Activated B cell treated with CpG ODN at 0.5 μM for 24 hours (primary cell): Measurements from ENCODE around the gene DMKN. TPM values are rescaled to one million over a fixed set of nuclear protein-coding genes. Genes with fewer than 3 reads are reported as not detected.

ENCODE experiments used
- ATAC-seq: fragments of 200-7000 bp; cut with Tn5 transposase; one replicate; pipeline ENCODE4 v1.10.0; 2021; ENCODE audit warnings: low read depth, mild to moderate bottlenecking, moderate library complexity
- CTCF ChIA-PET: fragments of 350-600 bp; sonication (Branson Sonifier 250); formaldehyde crosslinking; loops from one replicate; lab custom pipeline; 2021; ENCODE audit warnings: antibody characterized with exemption; lab: Charles Lee
- POLR2A ChIA-PET: fragments of 350-600 bp; sonication (Branson Sonifier 250); formaldehyde crosslinking; loops from one replicate; lab custom pipeline; 2021; ENCODE audit warnings: antibody characterized with exemption; lab: Charles Lee
- DNase-seq: peaks from one replicate; pipeline ENCODE4 v3.0.0; 2022
- H3K27ac Mint-ChIP-seq: one replicate; pipeline ENCODE4 v1.8.0; 2020; ENCODE audit warnings: mixed read lengths
- H3K27me3 Mint-ChIP-seq: one replicate; pipeline ENCODE4 v1.8.0; 2021; ENCODE audit warnings: mixed read lengths
- H3K36me3 Mint-ChIP-seq: one replicate; pipeline ENCODE4 v1.8.0; 2021; ENCODE audit warnings: low read depth, mixed read lengths
- H3K4me1 Mint-ChIP-seq: one replicate; pipeline ENCODE4 v1.8.0; 2021; ENCODE audit warnings: mixed read lengths
- H3K4me3 Mint-ChIP-seq: one replicate; pipeline ENCODE4 v1.8.0; 2020; ENCODE audit warnings: mild to moderate bottlenecking, mixed read lengths
- H3K9me3 Mint-ChIP-seq: one replicate; pipeline ENCODE4 v1.8.0; 2020; ENCODE audit warnings: mixed read lengths
- CTCF ChIP-seq: fragments of 200-600 bp; IDR thresholded peaks from one replicate; pipeline ENCODE4 v1.8.0; 2022; ENCODE audit warnings: antibody characterized with exemption, mild to moderate bottlenecking
- intact Hi-C: fragments of 100-400 bp; cut with micrococcal nuclease; formaldehyde crosslinking; loops from one replicate; pipeline ENCODE4 v1.15.1; 2024
- total RNA-seq: library from RNA; stranded (reverse); gene quantifications from 2 replicates; pipeline ENCODE4 v1.2.3, GENCODE V29; 2022

The DMKN gene
- total RNA-seq, 1 donor from 2014 or later = 1.5 TPM

- peak; percentile 89 for ATAC-seq
- peak within 1 kb of the TSS; percentile 79 for H3K27ac Mint-ChIP-seq
- ChIA-PET CTCF (no interaction called here), POLR2A (interaction anchor here (0.9 to 1.0 kb wide), 2 partner anchors 98 to 103 kb away, joined by 3 read pairs; partner anchors contain the start of gene COX6B1)
- peaks cover 44% of the 10 kb centered on the region for H3K4me1 Mint-ChIP-seq
- H3K4me3 Mint-ChIP-seq = peak within 1 kb of the TSS; percentile 88
- intact Hi-C loops = loop anchor here (1.0 to 5.0 kb wide), 5 partner anchors 35 to 386 kb away; partner anchors contain the start of genes ETV2, HAUS5, HSPB6 and PROSER3
- no peaks in the 10 kb centered on the region for H3K27me3 Mint-ChIP-seq
- no peak for TF ChIP-seq CTCF
- peaks cover 20% of the 10 kb centered on the region for H3K36me3 Mint-ChIP-seq
- H3K9me3 Mint-ChIP-seq = no peaks in the 10 kb centered on the region
- peak; percentile 84 for DNase-seq
These were observed 31.8 kb upstream of the DMKN start, which contains the start of gene TMEM147 for GRCh38 chr19:35545001-35545854. Gene TMEM147 (plus strand): TSS chr19:35545626. CDS start chr19:35545740, 114 bp downstream.

- DNase-seq = no peak
- ChIA-PET CTCF (no interaction called here), POLR2A (interaction anchor here (0.8 to 1.0 kb wide), 2 partner anchors 99 to 321 kb away, joined by 3 read pairs; no protein-coding TSS in a partner anchor)
- TF ChIP-seq CTCF = no peak
- H3K4me1 Mint-ChIP-seq = peaks cover 45% of the 10 kb centered on the region
- H3K4me3 Mint-ChIP-seq = peak overlapping the region; percentile 88
- intact Hi-C loops = no loop called here
- H3K36me3 Mint-ChIP-seq = peaks cover 17% of the 10 kb centered on the region
- H3K27ac Mint-ChIP-seq = peak overlapping the region; percentile 79
- H3K27me3 Mint-ChIP-seq = no peaks in the 10 kb centered on the region
- no peaks in the 10 kb centered on the region for H3K9me3 Mint-ChIP-seq
- ATAC-seq = no peak
These were observed 30.8 kb upstream of the DMKN start for GRCh38 chr19:35544110-35544802.

DNA sequence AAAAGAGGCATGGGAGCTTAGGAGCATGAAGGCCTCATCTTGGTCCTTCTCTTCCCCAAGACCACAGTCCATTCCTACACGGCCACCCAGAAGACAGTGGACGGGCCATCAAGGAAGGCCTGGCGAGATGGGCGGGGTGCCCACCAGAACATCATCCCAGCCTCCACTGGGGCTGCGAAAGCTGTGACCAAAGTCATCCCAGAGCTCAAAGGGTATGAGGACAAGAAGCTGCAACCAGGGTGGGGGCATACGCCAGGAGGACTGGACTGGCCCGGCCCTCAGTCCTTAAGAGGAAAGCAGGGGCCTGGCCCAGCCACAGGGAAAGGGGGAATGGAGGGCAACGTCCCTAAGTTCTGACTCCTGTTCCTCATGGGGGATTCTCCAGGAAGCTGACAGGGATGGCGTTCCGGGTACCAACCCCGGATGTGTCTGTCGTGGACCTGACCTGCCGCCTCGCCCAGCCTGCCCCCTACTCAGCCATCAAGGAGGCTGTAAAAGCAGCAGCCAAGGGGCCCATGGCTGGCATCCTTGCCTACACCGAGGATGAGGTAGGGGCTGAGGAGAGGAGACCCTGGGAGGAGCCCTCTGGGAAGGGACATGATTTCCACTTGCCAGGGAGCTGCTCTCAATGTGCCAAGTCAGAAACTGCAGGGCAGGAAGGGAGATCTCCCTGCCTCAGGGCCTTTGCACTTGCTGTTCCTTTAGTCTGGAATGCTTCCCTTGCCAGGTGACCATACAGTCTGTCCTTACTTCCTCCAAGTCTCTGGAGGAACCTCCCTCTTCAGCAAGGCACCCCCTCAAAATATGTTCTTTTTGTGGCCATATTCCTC, 30.0 kb upstream of the DMKN start:
- no peak overlapping the region for H3K27ac Mint-ChIP-seq
- H3K4me3 Mint-ChIP-seq = no peak overlapping the region
- H3K4me1 Mint-ChIP-seq = peaks cover 37% of the 10 kb centered on the region
- POLR2A ChIA-PET = interaction anchor here (0.7 to 0.8 kb wide), 2 partner anchors 166 to 320 kb away, joined by 3 to 7 read pairs; no protein-coding TSS in a partner anchor
- CTCF ChIA-PET = no interaction called here
- TF ChIP-seq CTCF = no peak
- ATAC-seq (no peak), DNase-seq (no peak)
- H3K36me3 Mint-ChIP-seq = peaks cover 14% of the 10 kb centered on the region
- no peaks in the 10 kb centered on the region for H3K27me3 Mint-ChIP-seq
- intact Hi-C loops = no loop called here
- H3K9me3 Mint-ChIP-seq = no peaks in the 10 kb centered on the region

GRCh38 chr19:35542209-35542608, 28.8 kb upstream of the DMKN start:
- POLR2A ChIA-PET = interaction anchor here (0.7 kb wide), 1 partner anchor 79 kb away, joined by 3 read pairs; no protein-coding TSS in a partner anchor
- no peak overlapping the region for H3K4me3 Mint-ChIP-seq

More at GRCh38 chr19:35542209-35542608, 28.8 kb upstream of the DMKN start:
- CTCF ChIA-PET = no interaction called here
- no peak for TF ChIP-seq CTCF
- DNase-seq (no peak), ATAC-seq (no peak)
- Mint-ChIP-seq H3K27me3 (no peaks in the 10 kb centered on the region), H3K27ac (no peak overlapping the region), H3K4me1 (peaks cover 33% of the 10 kb centered on the region), H3K36me3 (peaks cover 9% of the 10 kb centered on the region), H3K9me3 (no peaks in the 10 kb centered on the region)
- intact Hi-C loops = no loop called here
